HepG2 (cell line): ENCODE data around the gene CTSA. TPM values are rescaled to one million over a fixed set of nuclear protein-coding genes. Genes with fewer than 3 reads are reported as not detected.

Experiments
- ASH2L ChIP-seq: fragments of 300-600, 200-600 bp; sonication (generic); IDR thresholded peaks from 2 replicates; pipeline ENCODE4 v1.7.0; 2017; ENCODE audit warnings: low read depth, mild to moderate bottlenecking, moderate library complexity, mixed read lengths, low read length; ENCODE audit not compliant: insufficient read length
- ATRX ChIP-seq: sonication (generic); formaldehyde crosslinking; IDR thresholded peaks from 2 replicates; pipeline ENCODE4 v1.4.0; 2020; ENCODE audit warnings: missing genetic modification reagents, borderline replicate concordance
- CBX1 ChIP-seq: IDR thresholded peaks from one replicate; pipeline ENCODE4 v1.6.1; 2016; ENCODE audit warnings: antibody characterized with exemption, low read depth
- FOXC1 ChIP-seq: sonication (generic); formaldehyde crosslinking; IDR thresholded peaks from 2 replicates; pipeline ENCODE4 v1.8.0; 2022; ENCODE audit warnings: mild to moderate bottlenecking, missing genetic modification reagents, borderline replicate concordance
- GABPA ChIP-seq, 2 experiments: IDR thresholded peaks; 2 replicates each; pipeline ENCODE4 v1.6.1; 2011 to 2016; ENCODE audit warnings: low read depth in 2 of 2, low read length in 1 of 2, missing biosample characterization in 1 of 2, missing genetic modification characterization in 1 of 2
- GABPB1 ChIP-seq: IDR thresholded peaks from 2 replicates; pipeline ENCODE4 v1.6.1; 2016; ENCODE audit warnings: mild to moderate bottlenecking, missing genetic modification reagents, moderate library complexity, missing compliant biosample characterization
- HHEX ChIP-seq: IDR thresholded peaks from 2 replicates; pipeline ENCODE4 v1.6.1; 2016; ENCODE audit warnings: control low read depth
- NFRKB ChIP-seq: fragments of 450-650 bp; IDR thresholded peaks from 2 replicates; pipeline ENCODE4 v1.6.1; 2017
- PITX1 ChIP-seq: sonication (generic); formaldehyde crosslinking; IDR thresholded peaks from 2 replicates; pipeline ENCODE4 v1.5.1; 2020; ENCODE audit warnings: mild to moderate bottlenecking, missing genetic modification reagents
- POLR2AphosphoS5 ChIP-seq: IDR thresholded peaks from 2 replicates; pipeline ENCODE4 v1.6.1; 2012; ENCODE audit warnings: low read depth, low read length
- RARG ChIP-seq: sonication (generic); formaldehyde crosslinking; IDR thresholded peaks from 2 replicates; pipeline ENCODE4 v1.4.0; 2020; ENCODE audit warnings: low read depth, mild to moderate bottlenecking, missing genetic modification reagents
- REL ChIP-seq: sonication (generic); formaldehyde crosslinking; conservative IDR thresholded peaks from 2 replicates; pipeline ENCODE4 v1.8.0; 2022; ENCODE audit warnings: mild to moderate bottlenecking, missing genetic modification reagents, moderate library complexity
- SAP130 ChIP-seq: IDR thresholded peaks from 2 replicates; pipeline ENCODE4 v1.6.1; 2016; ENCODE audit warnings: low read depth
- SP1 ChIP-seq, 2 experiments: fragments of 450-650 bp in 1 of 2; sonication (generic) in 1 of 2; formaldehyde crosslinking in 1 of 2; IDR thresholded peaks; 2 replicates each; pipeline versions ENCODE4 v1.4.0 to v1.6.1; 2016 to 2020; ENCODE audit warnings: missing genetic modification reagents in 1 of 2
- TEAD2 ChIP-seq: sonication (generic); formaldehyde crosslinking; IDR thresholded peaks from 2 replicates; pipeline ENCODE4 v1.9.0; 2021; ENCODE audit warnings: missing genetic modification reagents
- YEATS4 ChIP-seq: sonication (generic); formaldehyde crosslinking; IDR thresholded peaks from 2 replicates; pipeline ENCODE4 v1.4.0; 2020; ENCODE audit warnings: missing genetic modification reagents, borderline replicate concordance
- YY1 ChIP-seq: IDR thresholded peaks from 2 replicates; pipeline ENCODE4 v1.6.1; 2011; ENCODE audit warnings: low read length, low read depth, moderate library complexity, mild to moderate bottlenecking; ENCODE audit not compliant: insufficient read depth, insufficient replicate concordance
- ZBTB7A ChIP-seq: sonication (generic); formaldehyde crosslinking; IDR thresholded peaks from 2 replicates; pipeline ENCODE4 v1.8.0; 2022; ENCODE audit warnings: mild to moderate bottlenecking, missing genetic modification reagents
- ZFP91 ChIP-seq: sonication (generic); formaldehyde crosslinking; IDR thresholded peaks from 2 replicates; pipeline ENCODE4 v1.9.0; 2022; ENCODE audit warnings: missing genetic modification reagents, mild to moderate bottlenecking, borderline replicate concordance
- ZNF20 ChIP-seq: sonication (generic); formaldehyde crosslinking; IDR thresholded peaks from 2 replicates; pipeline ENCODE4 v1.4.0; 2020; ENCODE audit warnings: mild to moderate bottlenecking, moderate library complexity, missing genetic modification reagents
- ZNF263 ChIP-seq: sonication (generic); formaldehyde crosslinking; IDR thresholded peaks from 2 replicates; pipeline ENCODE4 v1.4.0; 2020; ENCODE audit warnings: missing genetic modification reagents
- ZNF414 ChIP-seq: sonication (generic); formaldehyde crosslinking; IDR thresholded peaks from 2 replicates; pipeline ENCODE4 v1.5.0; 2020; ENCODE audit warnings: missing genetic modification reagents
- ZNF569 ChIP-seq: sonication (generic); formaldehyde crosslinking; IDR thresholded peaks from 2 replicates; pipeline ENCODE4 v1.5.0; 2020; ENCODE audit warnings: mild to moderate bottlenecking, missing genetic modification reagents, moderate library complexity, borderline replicate concordance
- ZNF703 ChIP-seq: sonication (generic); formaldehyde crosslinking; IDR thresholded peaks from 2 replicates; pipeline ENCODE4 v1.5.1; 2020; ENCODE audit warnings: missing genetic modification reagents, mild to moderate bottlenecking, moderate library complexity, borderline replicate concordance
- ZNF841 ChIP-seq: sonication (generic); formaldehyde crosslinking; IDR thresholded peaks from 2 replicates; pipeline ENCODE4 v1.8.1; 2023; ENCODE audit warnings: missing genetic modification reagents, borderline replicate concordance
- ZNF879 ChIP-seq: sonication (generic); formaldehyde crosslinking; IDR thresholded peaks from 2 replicates; pipeline ENCODE4 v1.8.1; 2023; ENCODE audit warnings: missing genetic modification reagents
- polyA plus RNA-seq, 8 experiments: library from polyadenylated mRNA; depleted of rRNA in 3 of 8; stranded (reverse) in 7 of 8; unstranded in 1 of 8; fragments of >200 nt; fragmentation: Illumina TruSeq in 4 of 8; extraction: Trizol in 4 of 8; gene quantifications; 2 replicates each; pipeline versions ENCODE4 v1.2.1 to v1.2.3, GENCODE V29; 2011 to 2016; ENCODE audit warnings: low read depth in 4 of 8, missing spikeins in 1 of 8, mixed read lengths in 1 of 8; ENCODE audit not compliant: insufficient read depth in 1 of 8
- total RNA-seq, 5 experiments: library from RNA; depleted of rRNA; stranded (reverse); fragments of >200 nt; fragmentation: Illumina TruSeq; extraction: Trizol; gene quantifications; 2 replicates each; pipeline ENCODE4 v1.2.3, GENCODE V29; 2016; ENCODE audit warnings: low read depth in 1 of 5
- TF ChIP-seq, protein P1 (sequence below): sonication (generic); formaldehyde crosslinking; IDR thresholded peaks from 2 replicates; pipeline ENCODE4 v1.5.1; 2020; ENCODE audit warnings: mild to moderate bottlenecking, moderate library complexity, missing genetic modification reagents

The CTSA gene
- total and polyA plus RNA-seq, 2 of the 13 experiments (the other 11 are each of a cell fraction or from before 2014, with no cell fraction given) = 202 to 231 TPM

DNA sequence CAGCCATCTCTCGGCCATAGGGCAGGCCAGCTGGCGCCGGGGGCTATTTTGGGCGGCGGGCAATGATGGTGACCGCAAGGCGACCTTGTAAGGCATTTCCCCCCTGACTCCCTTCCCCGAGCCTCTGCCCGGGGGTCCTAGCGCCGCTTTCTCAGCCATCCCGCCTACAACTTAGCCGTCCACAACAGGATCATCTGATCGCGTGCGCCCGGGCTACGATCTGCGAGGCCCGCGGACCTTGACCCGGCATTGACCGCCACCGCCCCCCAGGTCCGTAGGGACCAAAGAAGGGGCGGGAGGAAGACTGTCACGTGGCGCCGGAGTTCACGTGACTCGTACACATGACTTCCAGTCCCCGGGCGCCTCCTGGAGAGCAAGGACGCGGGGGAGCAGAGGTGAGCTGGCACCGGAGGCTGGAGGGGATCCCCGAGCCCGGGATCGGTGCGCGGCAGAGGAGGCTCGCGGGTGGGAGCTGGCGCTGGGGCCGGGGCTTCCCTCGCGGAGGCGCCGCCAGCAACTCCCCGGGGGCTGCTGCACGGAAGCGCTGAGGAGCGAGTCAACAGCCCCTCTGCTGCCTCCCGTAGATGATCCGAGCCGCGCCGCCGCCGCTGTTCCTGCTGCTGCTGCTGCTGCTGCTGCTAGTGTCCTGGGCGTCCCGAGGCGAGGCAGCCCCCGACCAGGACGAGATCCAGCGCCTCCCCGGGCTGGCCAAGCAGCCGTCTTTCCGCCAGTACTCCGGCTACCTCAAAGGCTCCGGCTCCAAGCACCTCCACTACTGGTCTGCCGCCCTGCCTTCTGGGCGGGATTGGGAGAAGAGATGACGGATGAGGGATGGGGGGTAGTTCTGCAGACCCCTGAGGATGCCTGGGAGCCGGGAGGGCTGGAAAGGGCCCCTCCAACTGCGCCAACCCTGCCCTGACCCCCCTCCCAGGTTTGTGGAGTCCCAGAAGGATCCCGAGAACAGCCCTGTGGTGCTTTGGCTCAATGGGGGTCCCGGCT is at the start of gene CTSA, which contains the start of gene NEURL2 (continued):
- TF ChIP-seq TEAD2 (CRISPR knock-in tag) = peak; percentile 89; the same call in 1 of the 2 replicates
- TF ChIP-seq ZNF703 (CRISPR knock-in tag) = peak; percentile 93
- TF ChIP-seq ATRX (CRISPR knock-in tag) = no peak
- TF ChIP-seq YY1 = peak; percentile 94
- TF ChIP-seq GABPB1 = peak; percentile 92
- TF ChIP-seq HHEX (CRISPR knock-in tag) = peak; percentile 77
- peak; percentile 94 for TF ChIP-seq ZNF879 (CRISPR knock-in tag)
- TF ChIP-seq NFRKB = peak; percentile 70; the same call in 1 of the 2 replicates
- TF ChIP-seq, protein P1, sequence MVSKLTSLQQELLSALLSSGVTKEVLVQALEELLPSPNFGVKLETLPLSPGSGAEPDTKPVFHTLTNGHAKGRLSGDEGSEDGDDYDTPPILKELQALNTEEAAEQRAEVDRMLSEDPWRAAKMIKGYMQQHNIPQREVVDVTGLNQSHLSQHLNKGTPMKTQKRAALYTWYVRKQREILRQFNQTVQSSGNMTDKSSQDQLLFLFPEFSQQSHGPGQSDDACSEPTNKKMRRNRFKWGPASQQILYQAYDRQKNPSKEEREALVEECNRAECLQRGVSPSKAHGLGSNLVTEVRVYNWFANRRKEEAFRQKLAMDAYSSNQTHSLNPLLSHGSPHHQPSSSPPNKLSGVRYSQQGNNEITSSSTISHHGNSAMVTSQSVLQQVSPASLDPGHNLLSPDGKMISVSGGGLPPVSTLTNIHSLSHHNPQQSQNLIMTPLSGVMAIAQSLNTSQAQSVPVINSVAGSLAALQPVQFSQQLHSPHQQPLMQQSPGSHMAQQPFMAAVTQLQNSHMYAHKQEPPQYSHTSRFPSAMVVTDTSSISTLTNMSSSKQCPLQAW (CRISPR knock-in tag) = peak; percentile 99
- TF ChIP-seq GABPA (IDR thresholded peaks at IDR 0.05; ENCODE audit: low read depth, low read length) = no peak
- TF ChIP-seq GABPA (CRISPR knock-in tag; IDR thresholded peaks at IDR 0.05; ENCODE audit: low read depth) = peak; percentile 70
- peak; percentile 80 for TF ChIP-seq ZNF263 (CRISPR knock-in tag)
- TF ChIP-seq SP1 (IDR thresholded peaks at IDR 0.05) = no peak
- TF ChIP-seq SP1 (CRISPR knock-in tag; IDR thresholded peaks at IDR 0.05) = peak; percentile 99
- peak; percentile 75 for TF ChIP-seq ASH2L
- TF ChIP-seq RARG = peak; percentile 99
- peak; percentile 98 for TF ChIP-seq REL (CRISPR knock-in tag)
- peak; percentile 100 for TF ChIP-seq SAP130 (CRISPR knock-in tag)
- TF ChIP-seq ZNF569 (CRISPR knock-in tag) = peak; percentile 65; the same call in 1 of the 2 replicates
- TF ChIP-seq PITX1 (CRISPR knock-in tag) = peak; percentile 97
- TF ChIP-seq ZNF841 (CRISPR knock-in tag) = peak; percentile 95
- peak; percentile 97 for TF ChIP-seq FOXC1
- peak; percentile 99 for TF ChIP-seq CBX1
- peak; percentile 100 for TF ChIP-seq YEATS4 (CRISPR knock-in tag)
- TF ChIP-seq ZNF414 = peak; percentile 100
- peak; percentile 98 for TF ChIP-seq ZFP91 (CRISPR knock-in tag)
- TF ChIP-seq POLR2AphosphoS5 = peak; percentile 95
- TF ChIP-seq ZBTB7A = peak; percentile 92
- TF ChIP-seq ZNF20 (CRISPR knock-in tag) = peak; percentile 94
